Stimulated activated CD8-positive, alpha-beta memory T cell treated with anti-CD3 and anti-CD28 coated beads, Interleukin-12 subunit alpha, Interleukin-12 subunit beta, amount 100 ng/mL, for 24 hours (primary cell): ENCODE data around the gene HRH1.

Experiments
- DNase-seq: peaks from one replicate; pipeline ENCODE4 v3.0.0-alpha.2; 2020; ENCODE audit errors: extremely low read depth

Gene HRH1

GRCh38 chr3:11282250-11283138 lies 128.2 kb downstream of the HRH1 start:
- no peak for DNase-seq

- DNase-seq: no peak
Measured at GRCh38 chr3:11283139-11283475, 128.8 kb downstream of the HRH1 start.

GRCh38 chr3:11284011-11284410 lies 129.7 kb downstream of the HRH1 start:
- DNase-seq: no peak

- DNase-seq: no peak
Measured at GRCh38 chr3:11285471-11285870, 131.2 kb downstream of the HRH1 start.

GRCh38 chr3:11287404-11287803 lies 133.1 kb downstream of the HRH1 start:
- no peak for DNase-seq

- DNase-seq: no peak
Measured at GRCh38 chr3:11288021-11288491, 133.8 kb downstream of the HRH1 start.

- no peak for DNase-seq
Measured at GRCh38 chr3:11288786-11289637, 134.7 kb downstream of the HRH1 start.

- DNase-seq: no peak
Measured at GRCh38 chr3:11289864-11290263, 135.6 kb downstream of the HRH1 start.

GRCh38 chr3:11290743-11291680 lies 136.7 kb downstream of the HRH1 start:
- DNase-seq: no peak

- no peak for DNase-seq
Measured at GRCh38 chr3:11291808-11292207, 137.5 kb downstream of the HRH1 start.

GRCh38 chr3:11297126-11297525 lies 142.8 kb downstream of the HRH1 start:
- no peak for DNase-seq

- no peak for DNase-seq
Measured at GRCh38 chr3:11300970-11301369, 146.7 kb downstream of the HRH1 start.

- DNase-seq: no peak
Measured at GRCh38 chr3:11302444-11302843, 148.2 kb downstream of the HRH1 start.

GRCh38 chr3:11304175-11304574 lies 149.9 kb downstream of the HRH1 start:
- DNase-seq: no peak

- DNase-seq: no peak
Measured at GRCh38 chr3:11305509-11305908, 151.2 kb downstream of the HRH1 start.

- DNase-seq: peak; percentile 17
Measured at GRCh38 chr3:11306817-11307589, 152.7 kb downstream of the HRH1 start.

- no peak for DNase-seq
Measured at GRCh38 chr3:11307830-11308432, 153.6 kb downstream of the HRH1 start.

- no peak for DNase-seq
Measured at GRCh38 chr3:11310258-11310657, 156.0 kb downstream of the HRH1 start.

- DNase-seq: no peak
Measured at GRCh38 chr3:11312166-11312565, 157.9 kb downstream of the HRH1 start.
